B cell (primary cell): ENCODE measurements around the gene SCART1.

ENCODE experiments used
- CTCF ChIP-seq: fragments of 200-600 bp; IDR thresholded peaks from one replicate; pipeline ENCODE4 v1.8.0; 2022; ENCODE audit warnings: antibody characterized with exemption, mild to moderate bottlenecking
- EZH2 ChIP-seq: IDR thresholded peaks from 2 replicates; pipeline ENCODE4 v1.6.1; 2012; ENCODE audit warnings: borderline replicate concordance, low read depth, mild to moderate bottlenecking, moderate library complexity, low read length; ENCODE audit not compliant: insufficient read depth, poor library complexity, severe bottlenecking

- TF ChIP-seq EZH2 (no peak), CTCF (no peak)
Observed at GRCh38 chr10:133441780-133442179, 12.0 kb upstream of the SCART1 start.
